ENCODE data around the gene BTBD17. TPM values are rescaled to one million over a fixed set of nuclear protein-coding genes. Genes with fewer than 3 reads are reported as not detected.

Gene BTBD17
- total RNA-seq, 1 donor from 2014 or later, result not detected

- Histone ChIP-seq H3K27ac (no peak overlapping the region), H3K4me1 (no peaks in the 10 kb centered on the region), H3K4me3 (no peak overlapping the region), H3K9me3 (no peaks in the 10 kb centered on the region), H3K27me3 (ENCODE audit: low read depth) (no peaks in the 10 kb centered on the region), H3K36me3 (no peaks in the 10 kb centered on the region)
- no peak for TF ChIP-seq CTCF (IDR thresholded peaks at IDR 0.05)
- DNase-seq, result no peak
- intact Hi-C loops (cut with DNase I), result no loop called here
- ATAC-seq, result no peak
Observed at GRCh38 chr17:74390680-74391653, 29.3 kb upstream of the BTBD17 start.

- H3K4me1 ChIP-seq, result no peaks in the 10 kb centered on the region
- no peak for TF ChIP-seq CTCF (IDR thresholded peaks at IDR 0.05)
- ATAC-seq, result no peak
- H3K27me3 ChIP-seq (ENCODE audit: low read depth), result no peaks in the 10 kb centered on the region
- no peak overlapping the region for H3K4me3 ChIP-seq
- H3K27ac ChIP-seq, result no peak overlapping the region
- no peaks in the 10 kb centered on the region for H3K9me3 ChIP-seq
- DNase-seq, result no peak
- intact Hi-C loops (cut with DNase I), result no loop called here
- H3K36me3 ChIP-seq, result no peaks in the 10 kb centered on the region
Observed at GRCh38 chr17:74389937-74390679, 28.4 kb upstream of the BTBD17 start.

- H3K4me3 ChIP-seq, result no peak overlapping the region
- intact Hi-C loops (cut with DNase I), result no loop called here
- H3K27ac ChIP-seq, result no peak overlapping the region
- DNase-seq, result no peak
- no peaks in the 10 kb centered on the region for H3K4me1 ChIP-seq
- H3K36me3 ChIP-seq, result no peaks in the 10 kb centered on the region
- H3K27me3 ChIP-seq (ENCODE audit: low read depth), result no peaks in the 10 kb centered on the region
- no peaks in the 10 kb centered on the region for H3K9me3 ChIP-seq
- no peak for TF ChIP-seq CTCF (IDR thresholded peaks at IDR 0.05)
- no peak for ATAC-seq
Observed at GRCh38 chr17:74389084-74389753, 27.6 kb upstream of the BTBD17 start.

GRCh38 chr17:74387365-74388218 lies 25.9 kb upstream of the BTBD17 start:
- ATAC-seq (no peak), DNase-seq (no peak)
- no peaks in the 10 kb centered on the region for H3K4me1 ChIP-seq
- no peak for TF ChIP-seq CTCF (IDR thresholded peaks at IDR 0.05)
- no peaks in the 10 kb centered on the region for H3K27me3 ChIP-seq (ENCODE audit: low read depth)
- H3K4me3 ChIP-seq, result no peak overlapping the region
- H3K27ac ChIP-seq, result no peak overlapping the region
- H3K9me3 ChIP-seq, result no peaks in the 10 kb centered on the region
- intact Hi-C loops (cut with DNase I), result no loop called here
- no peaks in the 10 kb centered on the region for H3K36me3 ChIP-seq

- DNase-seq (no peak), ATAC-seq (no peak)
- H3K4me3 ChIP-seq, result no peak overlapping the region
- no peak overlapping the region for H3K27ac ChIP-seq
- intact Hi-C loops (cut with DNase I), result no loop called here
- H3K27me3 ChIP-seq (ENCODE audit: low read depth), result no peaks in the 10 kb centered on the region
- no peak for TF ChIP-seq CTCF (IDR thresholded peaks at IDR 0.05)
- no peaks in the 10 kb centered on the region for H3K36me3 ChIP-seq
- no peaks in the 10 kb centered on the region for H3K9me3 ChIP-seq
- no peaks in the 10 kb centered on the region for H3K4me1 ChIP-seq
Observed at GRCh38 chr17:74386386-74386785, 24.7 kb upstream of the BTBD17 start.
